ENCODE data around the gene HERPUD2.
"Not testable (repeated sequence)": the region's sequence is repeated elsewhere in the genome, so short reads cannot be mapped to it uniquely, and the experiment has no call there.

HERPUD2 gene

GRCh38 chr7:35599061-35599460 is 95.9 kb downstream of the HERPUD2 start:
- no peak for DNase-seq

GRCh38 chr7:35596061-35596460 is 98.9 kb downstream of the HERPUD2 start:
- DNase-seq: no peak

- DNase-seq: no peak
These were observed 101.0 kb downstream of the HERPUD2 start for GRCh38 chr7:35593899-35594298.

- no peak for DNase-seq
These were observed 106.3 kb downstream of the HERPUD2 start for GRCh38 chr7:35588647-35589046.

GRCh38 chr7:35584990-35585389 is 109.9 kb downstream of the HERPUD2 start:
- no peak for DNase-seq

- not testable (repeated sequence) for DNase-seq
These were observed 110.4 kb downstream of the HERPUD2 start for GRCh38 chr7:35584533-35584932.
